Measurements from ENCODE around the gene ZNF609.

DNA sequence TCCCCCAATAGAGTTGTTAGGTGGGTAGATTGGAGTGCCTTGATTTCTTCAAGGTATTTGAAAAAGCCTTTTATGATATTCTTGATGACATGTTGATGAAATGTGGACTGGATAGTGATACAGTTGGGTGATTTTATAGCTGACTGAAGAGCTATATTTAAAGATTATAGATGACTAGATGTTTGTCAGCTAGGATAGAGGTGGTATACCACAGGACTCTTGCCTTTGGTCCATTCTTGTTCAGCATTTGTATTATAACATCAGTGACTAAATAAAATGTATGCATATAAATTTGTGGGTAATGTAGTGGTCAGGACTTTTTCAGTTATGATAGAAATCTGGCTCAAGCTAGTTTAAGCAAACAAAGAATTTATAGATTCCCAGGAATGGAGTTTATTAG, 143.9 kb downstream of the ZNF609 start:
- TF ChIP-seq POLR2AphosphoS5 (IDR thresholded peaks at IDR 0.05; ENCODE audit: borderline replicate concordance, low read depth, low read length) (no peak), EZH2 (IDR thresholded peaks at IDR 0.05) (no peak)

Data from SK-N-MC (cell line).